HepG2 (cell line): Measurements from ENCODE around the gene ABCB8. TPM values are rescaled to one million over a fixed set of nuclear protein-coding genes. Genes with fewer than 3 reads are reported as not detected.

Source experiments
- AFF4 ChIP-seq: sonication (generic); formaldehyde crosslinking; IDR thresholded peaks from 2 replicates; pipeline ENCODE4 v1.4.0; 2020; ENCODE audit warnings: missing genetic modification reagents
- CC2D1A ChIP-seq: sonication (generic); formaldehyde crosslinking; IDR thresholded peaks from 2 replicates; pipeline ENCODE4 v1.8.1; 2023; ENCODE audit warnings: mild to moderate bottlenecking, missing genetic modification reagents
- MAF1 ChIP-seq: sonication (generic); formaldehyde crosslinking; IDR thresholded peaks from 2 replicates; pipeline ENCODE4 v1.5.0; 2020; ENCODE audit warnings: missing genetic modification reagents, borderline replicate concordance
- RAD51 ChIP-seq: fragments of 450-650 bp; IDR thresholded peaks from 2 replicates; pipeline ENCODE4 v1.6.1; 2016; ENCODE audit warnings: borderline replicate concordance
- SP4 ChIP-seq: sonication (generic); formaldehyde crosslinking; IDR thresholded peaks from 2 replicates; pipeline ENCODE4 v1.8.1; 2023; ENCODE audit warnings: mild to moderate bottlenecking, missing genetic modification reagents
- TBP ChIP-seq: sonication (generic); formaldehyde crosslinking; IDR thresholded peaks from 2 replicates; pipeline ENCODE4 v1.5.0; 2020; ENCODE audit warnings: missing genetic modification reagents
- TP53 ChIP-seq: sonication (generic); formaldehyde crosslinking; conservative IDR thresholded peaks from 2 replicates; pipeline ENCODE4 v1.4.0; 2020; ENCODE audit warnings: missing genetic modification reagents
- ZFP37 ChIP-seq: sonication (generic); formaldehyde crosslinking; IDR thresholded peaks from 2 replicates; pipeline ENCODE4 v1.4.0; 2020; ENCODE audit warnings: missing genetic modification reagents, borderline replicate concordance
- ZMAT5 ChIP-seq: sonication (generic); formaldehyde crosslinking; IDR thresholded peaks from 2 replicates; pipeline ENCODE4 v1.5.0; 2020; ENCODE audit warnings: mild to moderate bottlenecking, low read depth, missing genetic modification reagents, borderline replicate concordance
- ZNF253 ChIP-seq: sonication (generic); formaldehyde crosslinking; IDR thresholded peaks from 2 replicates; pipeline ENCODE4 v1.8.0; 2022; ENCODE audit warnings: mild to moderate bottlenecking, missing genetic modification reagents, borderline replicate concordance
- ZNF280D ChIP-seq: sonication (generic); formaldehyde crosslinking; IDR thresholded peaks from 2 replicates; pipeline ENCODE4 v1.5.1; 2020; ENCODE audit warnings: mild to moderate bottlenecking, missing genetic modification reagents
- ZNF282 ChIP-seq: fragments of 450-650 bp; IDR thresholded peaks from 2 replicates; pipeline ENCODE4 v1.6.1; 2018; ENCODE audit not compliant: partially characterized antibody
- ZNF383 ChIP-seq: sonication (generic); formaldehyde crosslinking; IDR thresholded peaks from 2 replicates; pipeline ENCODE4 v1.4.0; 2020; ENCODE audit warnings: missing genetic modification reagents, mild to moderate bottlenecking, borderline replicate concordance
- ZNF557 ChIP-seq: sonication (generic); formaldehyde crosslinking; IDR thresholded peaks from 2 replicates; pipeline ENCODE4 v1.4.0; 2020; ENCODE audit warnings: missing genetic modification reagents
- ZNF572 ChIP-seq: sonication (generic); formaldehyde crosslinking; IDR thresholded peaks from 2 replicates; pipeline ENCODE4 v1.5.1; 2020; ENCODE audit warnings: mild to moderate bottlenecking, missing genetic modification reagents
- ZNF781 ChIP-seq: sonication (generic); formaldehyde crosslinking; IDR thresholded peaks from 2 replicates; pipeline ENCODE4 v1.5.1; 2020; ENCODE audit warnings: borderline replicate concordance, mild to moderate bottlenecking, missing genetic modification reagents; ENCODE audit errors: not compliant biosample characterization
- polyA plus RNA-seq, 8 experiments: library from polyadenylated mRNA; depleted of rRNA in 3 of 8; stranded (reverse) in 7 of 8; unstranded in 1 of 8; fragments of >200 nt; fragmentation: Illumina TruSeq in 4 of 8; extraction: Trizol in 4 of 8; gene quantifications; 2 replicates each; pipeline versions ENCODE4 v1.2.1 to v1.2.3, GENCODE V29; 2011 to 2016; ENCODE audit warnings: low read depth in 4 of 8, missing spikeins in 1 of 8, mixed read lengths in 1 of 8; ENCODE audit not compliant: insufficient read depth in 1 of 8
- total RNA-seq, 5 experiments: library from RNA; depleted of rRNA; stranded (reverse); fragments of >200 nt; fragmentation: Illumina TruSeq; extraction: Trizol; gene quantifications; 2 replicates each; pipeline ENCODE4 v1.2.3, GENCODE V29; 2016; ENCODE audit warnings: low read depth in 1 of 5
- TF ChIP-seq, protein P1 (sequence below): sonication (generic); formaldehyde crosslinking; IDR thresholded peaks from 2 replicates; pipeline ENCODE4 v1.8.0; 2022; ENCODE audit warnings: mild to moderate bottlenecking, missing genetic modification reagents
- TF ChIP-seq, protein P2 (sequence below): sonication (generic); formaldehyde crosslinking; IDR thresholded peaks from 2 replicates; pipeline ENCODE4 v1.4.0; 2020; ENCODE audit warnings: missing genetic modification reagents

Gene ABCB8
- total and polyA plus RNA-seq, 2 of the 13 experiments (the other 11 are each of a cell fraction or from before 2014, with no cell fraction given), result 6.6 to 16.7 TPM

DNA sequence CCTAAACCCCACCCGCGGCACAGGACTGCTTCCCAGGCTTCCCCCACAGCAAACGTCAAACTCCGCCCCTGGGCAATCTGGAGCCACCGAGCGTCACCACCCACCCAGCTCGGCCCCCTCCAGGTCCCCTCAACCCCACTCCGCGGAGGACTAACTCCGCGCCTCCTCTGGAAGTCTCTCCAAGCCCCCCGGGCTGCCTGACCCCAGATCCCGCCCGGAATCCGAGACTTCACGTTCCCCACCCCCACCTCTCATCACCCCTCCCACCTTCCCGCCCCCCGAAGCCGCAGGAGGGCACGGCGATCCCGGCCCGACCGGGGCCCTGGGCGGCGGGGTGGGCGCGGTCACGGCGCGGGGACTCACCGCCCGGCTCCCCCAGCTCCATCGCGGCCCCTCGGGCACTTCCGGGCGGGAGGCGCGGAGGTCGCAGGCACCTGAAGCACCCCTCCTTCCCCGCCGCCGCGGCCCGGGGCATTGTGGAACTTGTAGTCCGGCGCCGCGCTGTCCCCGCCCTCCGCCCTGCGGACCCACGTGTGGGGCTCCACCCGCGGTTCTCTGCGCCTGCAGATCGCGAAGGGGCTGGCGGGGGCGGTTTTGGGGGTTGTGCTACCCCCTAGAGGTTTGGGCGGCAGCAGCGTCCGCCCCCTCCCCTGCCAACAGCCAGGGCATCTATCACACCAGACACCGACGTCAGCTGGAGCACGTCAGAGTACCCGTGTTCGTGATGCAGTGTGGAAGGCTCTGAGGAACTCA, 55.0 kb downstream of the ABCB8 start, which contains the start of gene TMUB1 (continued):
- TF ChIP-seq ZNF280D (CRISPR knock-in tag) (no peak), CC2D1A (CRISPR knock-in tag) (no peak), RAD51 (no peak), TBP (CRISPR knock-in tag) (no peak), ZNF572 (0 out of 2 replicates have a peak, but pooled peaks have one; percentile 44), AFF4 (CRISPR knock-in tag) (no peak), ZNF383 (CRISPR knock-in tag) (no peak), ZMAT5 (no peak), ZNF557 (CRISPR knock-in tag) (no peak), MAF1 (no peak), ZFP37 (CRISPR knock-in tag) (0 out of 2 replicates have a peak, but pooled peaks have one; percentile 29), ZNF781 (CRISPR knock-in tag) (no peak), TP53 (CRISPR knock-in tag) (no peak), ZNF282 (no peak), ZNF253 (CRISPR knock-in tag) (no peak), SP4 (peak; percentile 32; the same call in 1 of the 2 replicates)
- TF ChIP-seq, protein P1, sequence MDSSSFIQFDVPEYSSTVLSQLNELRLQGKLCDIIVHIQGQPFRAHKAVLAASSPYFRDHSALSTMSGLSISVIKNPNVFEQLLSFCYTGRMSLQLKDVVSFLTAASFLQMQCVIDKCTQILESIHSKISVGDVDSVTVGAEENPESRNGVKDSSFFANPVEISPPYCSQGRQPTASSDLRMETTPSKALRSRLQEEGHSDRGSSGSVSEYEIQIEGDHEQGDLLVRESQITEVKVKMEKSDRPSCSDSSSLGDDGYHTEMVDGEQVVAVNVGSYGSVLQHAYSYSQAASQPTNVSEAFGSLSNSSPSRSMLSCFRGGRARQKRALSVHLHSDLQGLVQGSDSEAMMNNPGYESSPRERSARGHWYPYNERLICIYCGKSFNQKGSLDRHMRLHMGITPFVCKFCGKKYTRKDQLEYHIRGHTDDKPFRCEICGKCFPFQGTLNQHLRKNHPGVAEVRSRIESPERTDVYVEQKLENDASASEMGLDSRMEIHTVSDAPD (CRISPR knock-in tag), result no peak
- TF ChIP-seq, protein P2, sequence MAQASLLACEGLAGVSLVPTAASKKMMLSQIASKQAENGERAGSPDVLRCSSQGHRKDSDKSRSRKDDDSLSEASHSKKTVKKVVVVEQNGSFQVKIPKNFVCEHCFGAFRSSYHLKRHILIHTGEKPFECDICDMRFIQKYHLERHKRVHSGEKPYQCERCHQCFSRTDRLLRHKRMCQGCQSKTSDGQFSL (CRISPR knock-in tag), result no peak
